RWPE2 (cell line): Measurements from ENCODE around the gene COL4A3.
"Not testable (repeated sequence)": the region's sequence is repeated elsewhere in the genome, so short reads cannot be mapped to it uniquely, and the experiment has no call there.

Source experiments
- ATAC-seq: fragments of 200-7000 bp; cut with Tn5 transposase; 3 replicates; pipeline ENCODE4 v1.9.1; 2021; ENCODE audit warnings: low read depth
- DNase-seq: peaks from one replicate; pipeline ENCODE4 v3.0.0-alpha.2; 2020; ENCODE audit warnings: low spot score
- H3K27ac ChIP-seq: fragments of 450-650 bp; 2 replicates; pipeline ENCODE4 v1.5.1; 2017; ENCODE audit warnings: mild to moderate bottlenecking; ENCODE audit not compliant: poor library complexity, severe bottlenecking
- H3K27me3 ChIP-seq: fragments of 250-450 bp; sonication (Bioruptor Pico); 2 replicates; pipeline ENCODE4 v1.5.1; 2021; ENCODE audit warnings: mild to moderate bottlenecking, moderate library complexity; ENCODE audit not compliant: insufficient read depth, poor library complexity, severe bottlenecking
- H3K36me3 ChIP-seq: fragments of 250-450 bp; sonication (Bioruptor Pico); 2 replicates; pipeline ENCODE4 v1.5.1; 2020; ENCODE audit warnings: low read depth, mild to moderate bottlenecking, moderate library complexity
- H3K4me1 ChIP-seq: fragments of 250-450 bp; sonication (Bioruptor Pico); 2 replicates; pipeline ENCODE4 v1.5.1; 2021; ENCODE audit warnings: mild to moderate bottlenecking, moderate library complexity; ENCODE audit not compliant: insufficient read depth, poor library complexity, severe bottlenecking
- H3K4me3 ChIP-seq: fragments of 250-450 bp; sonication (Bioruptor Pico); 2 replicates; pipeline ENCODE4 v1.5.1; 2021; ENCODE audit warnings: mild to moderate bottlenecking, moderate library complexity; ENCODE audit not compliant: severe bottlenecking
- H3K9me3 ChIP-seq: fragments of 250-450 bp; sonication (Bioruptor Pico); 2 replicates; pipeline ENCODE4 v1.5.1; 2021; ENCODE audit warnings: mild to moderate bottlenecking, moderate library complexity; ENCODE audit not compliant: severe bottlenecking
- CTCF ChIP-seq: fragments of 450-650 bp; IDR thresholded peaks from one replicate; pipeline ENCODE4 v1.5.1; 2017; ENCODE audit warnings: mild to moderate bottlenecking, moderate library complexity; ENCODE audit not compliant: poor library complexity, severe bottlenecking

Gene COL4A3

GRCh38 chr2:227164763-227165291, 403 bp downstream of the COL4A3 start:
- DNase-seq (peak; percentile 31), ATAC-seq (peak; percentile 58)
- no peak overlapping the region for H3K27ac ChIP-seq
- H3K9me3 ChIP-seq: peaks cover 2% of the 10 kb centered on the region
- H3K4me1 ChIP-seq: no peaks in the 10 kb centered on the region
- no peak for TF ChIP-seq CTCF
- H3K27me3 ChIP-seq: peaks cover 40% of the 10 kb centered on the region
- H3K4me3 ChIP-seq: peak overlapping the region; percentile 40
- H3K36me3 ChIP-seq: no peaks in the 10 kb centered on the region

GRCh38 chr2:227171779-227172178, 7.4 kb downstream of the COL4A3 start:
- not testable (repeated sequence) for DNase-seq, H3K9me3 ChIP-seq, H3K4me1 ChIP-seq, ATAC-seq, H3K36me3 ChIP-seq, H3K27me3 ChIP-seq, H3K4me3 ChIP-seq, H3K27ac ChIP-seq

- TF ChIP-seq CTCF: no peak
- Histone ChIP-seq H3K36me3 (no peaks in the 10 kb centered on the region), H3K27ac (no peak overlapping the region), H3K27me3 (no peaks in the 10 kb centered on the region), H3K9me3 (no peaks in the 10 kb centered on the region), H3K4me1 (no peaks in the 10 kb centered on the region), H3K4me3 (no peak overlapping the region)
- ATAC-seq (no peak), DNase-seq (no peak)
Measured at GRCh38 chr2:227177592-227178336, 13.3 kb downstream of the COL4A3 start.

GRCh38 chr2:227179988-227180685, 15.7 kb downstream of the COL4A3 start:
- TF ChIP-seq CTCF: no peak
- Histone ChIP-seq H3K4me3 (no peak overlapping the region), H3K27ac (no peak overlapping the region), H3K27me3 (no peaks in the 10 kb centered on the region), H3K4me1 (no peaks in the 10 kb centered on the region), H3K36me3 (no peaks in the 10 kb centered on the region), H3K9me3 (no peaks in the 10 kb centered on the region)
- ATAC-seq: no peak
- DNase-seq: no peak

GRCh38 chr2:227180770-227181169, 16.3 kb downstream of the COL4A3 start:
- H3K36me3 ChIP-seq: no peaks in the 10 kb centered on the region
- H3K9me3 ChIP-seq: no peaks in the 10 kb centered on the region
- ATAC-seq (no peak), DNase-seq (no peak)
- H3K27me3 ChIP-seq: no peaks in the 10 kb centered on the region
- no peaks in the 10 kb centered on the region for H3K4me1 ChIP-seq
- TF ChIP-seq CTCF: no peak
- no peak overlapping the region for H3K4me3 ChIP-seq
- no peak overlapping the region for H3K27ac ChIP-seq
